SK-N-SH treated with all-trans-retinoic acid at 6 μM for 48 hours (cell line): Measurements from ENCODE around the gene FNTB.

Experiments used
- ATAC-seq: fragments of 200-7000 bp; cut with Tn5 transposase; 3 replicates; pipeline ENCODE4 v1.9.1; 2020; ENCODE audit warnings: mild to moderate bottlenecking, moderate library complexity
- ARNTL ChIP-seq: fragments of 450-650 bp; formaldehyde crosslinking; IDR thresholded peaks from 2 replicates; pipeline ENCODE4 v1.5.0; 2020; ENCODE audit warnings: low read depth, mild to moderate bottlenecking, moderate library complexity, borderline replicate concordance
- BACH2 ChIP-seq: fragments of 250-450 bp; sonication (Bioruptor Pico); IDR thresholded peaks from 2 replicates; pipeline ENCODE4 v1.9.0; 2021; ENCODE audit warnings: mild to moderate bottlenecking, borderline replicate concordance
- CSDC2 ChIP-seq: fragments of 250-450 bp; sonication (Bioruptor Pico); IDR thresholded peaks from 2 replicates; pipeline ENCODE4 v1.5.0; 2020; ENCODE audit warnings: mild to moderate bottlenecking, moderate library complexity
- CSRNP3 ChIP-seq: fragments of 250-450 bp; sonication (Bioruptor Pico); IDR thresholded peaks from 2 replicates; pipeline ENCODE4 v1.5.1; 2021; ENCODE audit warnings: mild to moderate bottlenecking, moderate library complexity
- ESRRG ChIP-seq: fragments of 250-450 bp; sonication (Bioruptor Pico); IDR thresholded peaks from 2 replicates; pipeline ENCODE4 v1.6.1; 2021; ENCODE audit warnings: mild to moderate bottlenecking
- GLIS3 ChIP-seq: fragments of 250-450 bp; sonication (Bioruptor Pico); IDR thresholded peaks from 2 replicates; pipeline ENCODE4 v1.5.0; 2020; ENCODE audit warnings: mild to moderate bottlenecking, moderate library complexity
- ISL1 ChIP-seq: fragments of 250-450 bp; sonication (Bioruptor Pico); IDR thresholded peaks from 2 replicates; pipeline ENCODE4 v2.1.2; 2022; ENCODE audit warnings: mild to moderate bottlenecking, moderate library complexity
- OSR1 ChIP-seq: fragments of 250-450 bp; sonication (Bioruptor Pico); IDR thresholded peaks from 2 replicates; pipeline ENCODE4 v1.8.0; 2022; ENCODE audit warnings: moderate library complexity, mild to moderate bottlenecking, inconsistent platforms
- POU6F1 ChIP-seq: fragments of 250-450 bp; sonication (Bioruptor Pico); IDR thresholded peaks from 2 replicates; pipeline ENCODE4 v1.8.0; 2021; ENCODE audit warnings: low read depth, mild to moderate bottlenecking, moderate library complexity, borderline replicate concordance
- PPARA ChIP-seq: fragments of 250-450 bp; sonication (Bioruptor Pico); IDR thresholded peaks from 2 replicates; pipeline ENCODE4 v1.5.0; 2020; ENCODE audit warnings: mild to moderate bottlenecking, borderline replicate concordance
- RARB ChIP-seq: fragments of 250-450 bp; sonication (Bioruptor Pico); IDR thresholded peaks from 2 replicates; pipeline ENCODE4 v1.8.0; 2021; ENCODE audit warnings: mild to moderate bottlenecking, moderate library complexity
- TCF4 ChIP-seq: fragments of 250-450 bp; sonication (Bioruptor Pico); IDR thresholded peaks from 2 replicates; pipeline ENCODE4 v1.8.0; 2021; ENCODE audit warnings: mild to moderate bottlenecking, moderate library complexity, borderline replicate concordance
- TOX ChIP-seq: fragments of 250-450 bp; sonication (Bioruptor Pico); IDR thresholded peaks from 2 replicates; pipeline ENCODE4 v1.8.0; 2021; ENCODE audit warnings: mild to moderate bottlenecking, moderate library complexity, borderline replicate concordance
- ZC3H10 ChIP-seq: fragments of 250-450 bp; sonication (Bioruptor Pico); IDR thresholded peaks from 2 replicates; pipeline ENCODE4 v1.5.1; 2021; ENCODE audit warnings: mild to moderate bottlenecking, moderate library complexity
- ZFP30 ChIP-seq: fragments of 450-650 bp; formaldehyde crosslinking; IDR thresholded peaks from 2 replicates; pipeline ENCODE4 v1.5.0; 2022; ENCODE audit warnings: mild to moderate bottlenecking, moderate library complexity
- ZNF565 ChIP-seq: fragments of 450-650 bp; formaldehyde crosslinking; conservative IDR thresholded peaks from 2 replicates; pipeline ENCODE4 v1.5.0; 2020; ENCODE audit warnings: low read depth, mild to moderate bottlenecking, moderate library complexity
- ZNF70 ChIP-seq: fragments of 450-650 bp; formaldehyde crosslinking; IDR thresholded peaks from 2 replicates; pipeline ENCODE4 v1.5.0; 2020; ENCODE audit warnings: mild to moderate bottlenecking, moderate library complexity
- ZNF8 ChIP-seq: fragments of 450-650 bp; formaldehyde crosslinking; IDR thresholded peaks from 2 replicates; pipeline ENCODE4 v1.5.0; 2020; ENCODE audit warnings: mild to moderate bottlenecking, moderate library complexity
- TF ChIP-seq, protein P1 (sequence below): fragments of 250-450 bp; sonication (Bioruptor Pico); IDR thresholded peaks from 2 replicates; pipeline ENCODE4 v1.5.1; 2020; ENCODE audit warnings: low read depth, mild to moderate bottlenecking, moderate library complexity
- TF ChIP-seq, protein P2 (sequence below): fragments of 250-450 bp; sonication (Bioruptor Pico); IDR thresholded peaks from 2 replicates; pipeline ENCODE4 v1.5.0; 2020; ENCODE audit warnings: mild to moderate bottlenecking, moderate library complexity

FNTB gene

DNA sequence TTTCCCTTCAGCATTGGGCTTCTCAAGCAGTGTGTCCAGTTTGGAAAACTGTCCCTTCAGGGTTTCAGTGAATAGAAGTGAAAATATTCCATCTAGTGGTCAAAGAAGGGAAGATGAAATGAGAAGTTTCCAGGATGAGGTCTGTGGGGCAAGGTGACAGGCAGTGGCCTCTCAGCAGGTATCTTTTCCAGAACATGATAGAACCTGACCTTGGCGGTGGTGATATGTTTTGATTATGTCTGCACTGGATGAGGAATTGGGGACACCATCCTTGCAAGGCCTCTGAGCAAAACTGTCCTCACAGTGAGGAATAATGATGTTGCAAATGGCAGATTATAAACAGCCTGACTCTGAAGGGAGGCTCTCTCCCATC lies 48.9 kb upstream of the FNTB start:
- peak; percentile 55; the same call in 1 of the 3 replicates for ATAC-seq
- TF ChIP-seq ESRRG = no peak
- TF ChIP-seq TOX (CRISPR knock-in tag) = no peak
- no peak for TF ChIP-seq OSR1 (CRISPR knock-in tag)
- TF ChIP-seq ZNF8 (CRISPR knock-in tag) = no peak
- TF ChIP-seq ZNF70 = no peak
- TF ChIP-seq, all 23 proteins: peak for 0

- ATAC-seq = no peak
- TF ChIP-seq CSRNP3 (CRISPR knock-in tag) = no peak
These were observed 47.5 kb upstream of the FNTB start for GRCh38 chr14:64938972-64939816.

DNA sequence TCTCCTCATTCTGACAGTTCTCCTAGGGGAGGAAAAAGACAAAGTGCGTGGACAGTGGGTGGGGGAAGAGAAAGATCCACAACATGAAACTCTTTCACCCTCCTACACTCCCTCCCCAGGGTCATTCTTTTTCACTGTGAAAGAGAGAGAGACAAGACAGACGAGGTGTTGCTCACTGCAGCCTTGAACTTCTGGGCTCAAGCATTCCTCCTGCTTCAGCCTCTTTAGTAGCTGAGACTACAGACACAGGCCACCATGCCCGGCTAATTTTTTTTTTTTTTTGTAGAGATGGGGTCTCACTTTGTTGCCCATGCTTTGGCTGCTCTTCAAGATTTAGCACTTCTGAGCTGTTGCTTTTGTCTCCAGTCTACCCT lies 46.9 kb upstream of the FNTB start:
- TF ChIP-seq PPARA (CRISPR knock-in tag) (no peak), ARNTL (CRISPR knock-in tag) (no peak), ZNF565 (CRISPR knock-in tag) (no peak), OSR1 (CRISPR knock-in tag) (no peak), TOX (CRISPR knock-in tag) (no peak), BACH2 (no peak), CSDC2 (CRISPR knock-in tag) (no peak), ZNF70 (no peak), POU6F1 (CRISPR knock-in tag) (no peak), ESRRG (no peak), TCF4 (CRISPR knock-in tag) (no peak), ZFP30 (CRISPR knock-in tag) (no peak), RARB (no peak), CSRNP3 (CRISPR knock-in tag) (no peak), ZC3H10 (CRISPR knock-in tag) (no peak), GLIS3 (CRISPR knock-in tag) (no peak), ZNF8 (CRISPR knock-in tag) (no peak), ISL1 (CRISPR knock-in tag) (no peak)
- TF ChIP-seq, protein P1, sequence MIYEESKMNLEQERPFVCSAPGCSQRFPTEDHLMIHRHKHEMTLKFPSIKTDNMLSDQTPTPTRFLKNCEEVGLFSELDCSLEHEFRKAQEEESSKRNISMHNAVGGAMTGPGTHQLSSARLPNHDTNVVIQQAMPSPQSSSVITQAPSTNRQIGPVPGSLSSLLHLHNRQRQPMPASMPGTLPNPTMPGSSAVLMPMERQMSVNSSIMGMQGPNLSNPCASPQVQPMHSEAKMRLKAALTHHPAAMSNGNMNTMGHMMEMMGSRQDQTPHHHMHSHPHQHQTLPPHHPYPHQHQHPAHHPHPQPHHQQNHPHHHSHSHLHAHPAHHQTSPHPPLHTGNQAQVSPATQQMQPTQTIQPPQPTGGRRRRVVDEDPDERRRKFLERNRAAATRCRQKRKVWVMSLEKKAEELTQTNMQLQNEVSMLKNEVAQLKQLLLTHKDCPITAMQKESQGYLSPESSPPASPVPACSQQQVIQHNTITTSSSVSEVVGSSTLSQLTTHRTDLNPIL (CRISPR knock-in tag) = no peak
- TF ChIP-seq, protein P2, sequence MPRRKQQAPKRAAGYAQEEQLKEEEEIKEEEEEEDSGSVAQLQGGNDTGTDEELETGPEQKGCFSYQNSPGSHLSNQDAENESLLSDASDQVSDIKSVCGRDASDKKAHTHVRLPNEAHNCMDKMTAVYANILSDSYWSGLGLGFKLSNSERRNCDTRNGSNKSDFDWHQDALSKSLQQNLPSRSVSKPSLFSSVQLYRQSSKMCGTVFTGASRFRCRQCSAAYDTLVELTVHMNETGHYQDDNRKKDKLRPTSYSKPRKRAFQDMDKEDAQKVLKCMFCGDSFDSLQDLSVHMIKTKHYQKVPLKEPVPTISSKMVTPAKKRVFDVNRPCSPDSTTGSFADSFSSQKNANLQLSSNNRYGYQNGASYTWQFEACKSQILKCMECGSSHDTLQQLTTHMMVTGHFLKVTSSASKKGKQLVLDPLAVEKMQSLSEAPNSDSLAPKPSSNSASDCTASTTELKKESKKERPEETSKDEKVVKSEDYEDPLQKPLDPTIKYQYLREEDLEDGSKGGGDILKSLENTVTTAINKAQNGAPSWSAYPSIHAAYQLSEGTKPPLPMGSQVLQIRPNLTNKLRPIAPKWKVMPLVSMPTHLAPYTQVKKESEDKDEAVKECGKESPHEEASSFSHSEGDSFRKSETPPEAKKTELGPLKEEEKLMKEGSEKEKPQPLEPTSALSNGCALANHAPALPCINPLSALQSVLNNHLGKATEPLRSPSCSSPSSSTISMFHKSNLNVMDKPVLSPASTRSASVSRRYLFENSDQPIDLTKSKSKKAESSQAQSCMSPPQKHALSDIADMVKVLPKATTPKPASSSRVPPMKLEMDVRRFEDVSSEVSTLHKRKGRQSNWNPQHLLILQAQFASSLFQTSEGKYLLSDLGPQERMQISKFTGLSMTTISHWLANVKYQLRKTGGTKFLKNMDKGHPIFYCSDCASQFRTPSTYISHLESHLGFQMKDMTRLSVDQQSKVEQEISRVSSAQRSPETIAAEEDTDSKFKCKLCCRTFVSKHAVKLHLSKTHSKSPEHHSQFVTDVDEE (CRISPR knock-in tag) = no peak
- TF ChIP-seq, all 23 proteins: peak for 0
- no peak for ATAC-seq
